Transverse colon (tissue), 4 donors: ENCODE measurements around the gene C16orf87. TPM values are rescaled to one million over a fixed set of nuclear protein-coding genes. Genes with fewer than 3 reads are reported as not detected.

ENCODE experiments used
- DNase-seq: peaks from one replicate; pipeline ENCODE4 v3.0.0-alpha.2; 2019
- H3K27ac ChIP-seq, 4 donors: fragments of 200-600 bp; sonication (generic); 2 replicates each; pipeline ENCODE4 v1.5.1; 2016 to 2018; ENCODE audit warnings: inconsistent platforms in 4 of 4
- H3K27me3 ChIP-seq: fragments of 200-600 bp; sonication (generic); 2 replicates; pipeline ENCODE4 v1.5.1; 2017; ENCODE audit warnings: inconsistent platforms
- H3K36me3 ChIP-seq, 4 donors: fragments of 200-600 bp; sonication (generic); 2 replicates each; pipeline ENCODE4 v1.5.1; 2017 to 2019; ENCODE audit warnings: inconsistent platforms in 4 of 4
- H3K4me1 ChIP-seq, 4 donors: fragments of 200-600 bp; sonication (generic); 2 replicates each; pipeline ENCODE4 v1.5.1; 2017 to 2020; ENCODE audit warnings: inconsistent platforms in 4 of 4
- H3K4me3 ChIP-seq, 4 donors: fragments of 200-600 bp; sonication (generic); 1 replicate in 1 of 4; 2 replicates in 3 of 4; pipeline versions ENCODE4 v1.5.1 to v1.6.1; 2017 to 2019; ENCODE audit warnings: inconsistent platforms in 4 of 4
- H3K9me3 ChIP-seq, 2 donors: fragments of 200-600 bp; sonication (generic); 2 replicates each; pipeline ENCODE4 v1.5.1; 2017 to 2019; ENCODE audit warnings: inconsistent platforms in 2 of 2
- EP300 ChIP-seq: sonication (generic); formaldehyde crosslinking; IDR thresholded peaks from one replicate; pipeline ENCODE4 v1.6.1; 2017; ENCODE audit warnings: antibody characterized with exemption, low read depth
- POLR2A ChIP-seq: fragments of 450-650 bp; IDR thresholded peaks from one replicate; pipeline ENCODE4 v1.6.1; 2016; ENCODE audit warnings: antibody characterized with exemption, mild to moderate bottlenecking, moderate library complexity
- POLR2AphosphoS5 ChIP-seq, 3 donors: sonication (generic); formaldehyde crosslinking; IDR thresholded peaks; one replicate each; pipeline ENCODE4 v1.6.1; 2016; ENCODE audit warnings: antibody characterized with exemption in 3 of 3
- WGBS, 2 donors: methylation state at CpG; one replicate each; pipeline ENCODE4 v1.1.5; 2018; ENCODE audit warnings: low coverage in 1 of 2; 5-methylcytosine and 5-hydroxymethylcytosine counted together
- in situ Hi-C, 4 donors: fragments of 200-750 bp; cut with MboI; loops; one replicate each; pipeline versions ENCODE4 v1.15.0 to v1.15.1; 2017; ENCODE audit warnings: low sequenced_read_pairs in 3 of 4, low pct_ligation_motif_present in 1 of 4, low pct_unique_long_range_greater_than_20kb in 1 of 4
- intact Hi-C: fragments of 100-400 bp; cut with DNase I; formaldehyde crosslinking; loops from one replicate; pipeline ENCODE4 v1.15.1; 2023; ENCODE audit warnings: low total_unique reads
- total RNA-seq, 4 donors: library from RNA; depleted of rRNA; stranded (reverse); fragments of >200 nt; gene quantifications; one replicate each; pipeline ENCODE4 v1.1.0, GENCODE V29; 2016
- TF ChIP-seq, protein P1 (sequence below), 5 experiments: fragments of 200-600 bp in 3 of 5; fragments of 450-650 bp in 2 of 5; sonication (generic) in 3 of 5; IDR thresholded peaks; 1 replicate in 2 of 5; 2 replicates in 3 of 5; pipeline ENCODE4 v1.5.1; 2016 to 2017; ENCODE audit warnings: antibody characterized with exemption in 5 of 5, inconsistent platforms in 3 of 5, mild to moderate bottlenecking in 2 of 5, moderate library complexity in 1 of 5

The C16orf87 gene
- total RNA-seq, 4 donors from 2014 or later = 0.20 to 10.6 (median 4.4) TPM

DNA sequence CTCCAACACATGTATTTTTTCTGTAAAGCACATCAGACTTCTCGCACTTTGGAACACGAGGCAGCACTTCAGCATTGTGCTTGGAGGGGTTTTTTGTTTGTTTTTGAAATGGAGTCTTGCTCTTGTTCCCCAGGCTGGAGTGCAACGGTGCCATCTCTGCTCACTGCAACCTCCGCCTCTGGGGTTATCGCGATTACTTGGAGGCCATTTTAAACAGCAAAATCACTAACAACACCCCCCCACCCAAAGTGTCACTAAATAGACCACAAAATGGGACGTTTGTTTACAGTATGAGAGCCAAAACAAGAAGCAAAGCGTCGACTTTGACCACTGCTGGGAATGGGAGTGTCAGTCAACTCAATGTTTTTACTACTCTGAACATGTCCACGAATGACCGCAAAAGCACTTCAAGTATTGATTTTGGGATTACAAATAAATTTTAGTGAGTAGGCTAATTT is 9.0 kb upstream of the C16orf87 start:
- Histone ChIP-seq H3K9me3 (no peaks in the 10 kb centered on the region), H3K27me3 (peaks cover 6% of the 10 kb centered on the region), H3K4me3 (no peak overlapping the region), H3K27ac (no peak overlapping the region), H3K36me3 (no peaks in the 10 kb centered on the region), H3K4me1 (peaks cover 0 to 2% (median 0%) of the 10 kb centered on the region in 4 donors)
- DNase-seq = no peak
- in situ Hi-C loops = no loop called here
- no peak for TF ChIP-seq EP300
- 62% methylated on average over 3 to 11 of the region's 11 CpGs for WGBS, 2 donors
- intact Hi-C loops = no loop called here

DNA sequence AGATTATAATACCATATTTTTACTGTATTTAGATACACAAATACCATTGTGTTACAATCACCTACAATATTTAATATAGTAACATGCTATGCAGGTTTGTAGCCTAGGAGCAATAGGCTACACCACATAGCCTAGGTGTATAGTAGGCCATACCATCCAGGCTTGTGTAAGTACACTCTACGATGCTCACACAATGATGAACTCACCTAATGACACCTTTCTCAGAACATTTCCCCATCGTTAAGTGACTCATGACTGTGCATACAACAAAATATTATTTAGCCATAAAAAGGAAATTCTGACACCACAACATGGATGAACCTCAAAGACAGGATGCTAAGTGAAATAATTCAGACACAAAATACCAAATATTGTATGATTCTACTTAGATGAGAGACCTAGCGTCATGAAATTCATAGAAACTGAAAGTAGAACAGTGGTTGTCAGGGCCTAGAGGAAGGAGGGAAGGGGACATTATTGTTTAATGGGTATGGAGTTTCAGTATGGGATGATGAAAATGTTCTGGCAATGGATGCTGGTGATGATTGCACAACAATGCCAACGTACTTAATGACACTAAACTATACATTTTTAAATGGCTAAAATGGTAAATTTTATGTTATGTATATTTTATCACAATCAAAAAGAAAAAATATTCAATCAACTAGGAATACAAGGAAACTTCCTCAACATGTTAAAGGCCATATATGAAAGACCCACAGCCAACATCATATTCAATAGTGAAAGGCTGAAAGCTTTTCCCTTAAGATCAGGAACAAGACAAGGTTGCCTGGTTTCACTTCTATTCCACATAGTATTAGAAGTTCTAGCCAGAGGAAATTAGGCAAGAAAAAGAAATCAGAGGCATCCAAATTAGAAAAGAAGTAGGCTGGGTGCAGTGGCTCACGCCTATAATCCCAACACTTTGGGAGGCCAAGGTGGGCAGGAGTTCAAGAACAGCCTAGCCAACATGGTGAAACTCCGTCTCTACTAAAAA is 5.9 kb upstream of the C16orf87 start:
- H3K27me3 ChIP-seq = no peaks in the 10 kb centered on the region
- peaks cover 0 to 13% (median 3%) of the 10 kb centered on the region in 4 donors for H3K4me1 ChIP-seq
- H3K27ac ChIP-seq = no peak overlapping the region
- no peaks in the 10 kb centered on the region for H3K36me3 ChIP-seq
- WGBS, 2 donors = 67 to 77% methylated on average over 5 to 6 of the region's 6 CpGs
- intact Hi-C loops = no loop called here
- no peak for DNase-seq
- no peak for TF ChIP-seq POLR2A
- no peak for TF ChIP-seq POLR2AphosphoS5 (IDR thresholded peaks at IDR 0.05)
- TF ChIP-seq, protein P1, sequence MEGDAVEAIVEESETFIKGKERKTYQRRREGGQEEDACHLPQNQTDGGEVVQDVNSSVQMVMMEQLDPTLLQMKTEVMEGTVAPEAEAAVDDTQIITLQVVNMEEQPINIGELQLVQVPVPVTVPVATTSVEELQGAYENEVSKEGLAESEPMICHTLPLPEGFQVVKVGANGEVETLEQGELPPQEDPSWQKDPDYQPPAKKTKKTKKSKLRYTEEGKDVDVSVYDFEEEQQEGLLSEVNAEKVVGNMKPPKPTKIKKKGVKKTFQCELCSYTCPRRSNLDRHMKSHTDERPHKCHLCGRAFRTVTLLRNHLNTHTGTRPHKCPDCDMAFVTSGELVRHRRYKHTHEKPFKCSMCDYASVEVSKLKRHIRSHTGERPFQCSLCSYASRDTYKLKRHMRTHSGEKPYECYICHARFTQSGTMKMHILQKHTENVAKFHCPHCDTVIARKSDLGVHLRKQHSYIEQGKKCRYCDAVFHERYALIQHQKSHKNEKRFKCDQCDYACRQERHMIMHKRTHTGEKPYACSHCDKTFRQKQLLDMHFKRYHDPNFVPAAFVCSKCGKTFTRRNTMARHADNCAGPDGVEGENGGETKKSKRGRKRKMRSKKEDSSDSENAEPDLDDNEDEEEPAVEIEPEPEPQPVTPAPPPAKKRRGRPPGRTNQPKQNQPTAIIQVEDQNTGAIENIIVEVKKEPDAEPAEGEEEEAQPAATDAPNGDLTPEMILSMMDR (IDR thresholded peaks at IDR 0.05) = no peak
- no peak for TF ChIP-seq EP300
- in situ Hi-C loops = no loop called here
- H3K4me3 ChIP-seq = no peak overlapping the region
- no peaks in the 10 kb centered on the region for H3K9me3 ChIP-seq

DNA sequence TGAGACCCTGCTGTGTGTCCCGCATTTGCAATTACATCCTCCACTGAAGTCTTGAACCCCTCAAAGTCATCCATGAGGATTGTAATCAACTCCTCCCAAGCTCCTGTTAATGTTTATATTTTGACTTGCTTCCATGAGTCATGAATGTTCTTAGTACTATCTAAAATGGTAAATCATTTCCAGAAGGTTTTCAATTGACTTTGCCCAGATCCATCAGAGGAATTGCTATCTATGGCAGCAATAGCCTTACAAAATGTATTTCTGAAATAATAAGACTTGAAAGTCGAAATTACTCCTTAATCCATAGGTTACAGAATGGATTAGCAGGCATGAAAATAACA is 2.5 kb upstream of the C16orf87 start:
- TF ChIP-seq EP300 (no peak), POLR2A (no peak), POLR2AphosphoS5 (IDR thresholded peaks at IDR 0.05) (no peak)
- TF ChIP-seq, protein P1 (IDR thresholded peaks at IDR 0.05) = no peak
- no peaks in the 10 kb centered on the region for H3K36me3 ChIP-seq
- no peak for DNase-seq
- in situ Hi-C loops (no loop called here), intact Hi-C loops (no loop called here)
- H3K27me3 ChIP-seq = no peaks in the 10 kb centered on the region
- H3K4me1 ChIP-seq = peaks cover 0 to 30% (median 19%) of the 10 kb centered on the region in 4 donors
- no peaks in the 10 kb centered on the region for H3K9me3 ChIP-seq
- WGBS, 2 donors = 69 to 88% methylated on average over 1 to 2 of the region's 2 CpGs
- no peak overlapping the region for H3K27ac ChIP-seq
- H3K4me3 ChIP-seq = no peak overlapping the region

DNA sequence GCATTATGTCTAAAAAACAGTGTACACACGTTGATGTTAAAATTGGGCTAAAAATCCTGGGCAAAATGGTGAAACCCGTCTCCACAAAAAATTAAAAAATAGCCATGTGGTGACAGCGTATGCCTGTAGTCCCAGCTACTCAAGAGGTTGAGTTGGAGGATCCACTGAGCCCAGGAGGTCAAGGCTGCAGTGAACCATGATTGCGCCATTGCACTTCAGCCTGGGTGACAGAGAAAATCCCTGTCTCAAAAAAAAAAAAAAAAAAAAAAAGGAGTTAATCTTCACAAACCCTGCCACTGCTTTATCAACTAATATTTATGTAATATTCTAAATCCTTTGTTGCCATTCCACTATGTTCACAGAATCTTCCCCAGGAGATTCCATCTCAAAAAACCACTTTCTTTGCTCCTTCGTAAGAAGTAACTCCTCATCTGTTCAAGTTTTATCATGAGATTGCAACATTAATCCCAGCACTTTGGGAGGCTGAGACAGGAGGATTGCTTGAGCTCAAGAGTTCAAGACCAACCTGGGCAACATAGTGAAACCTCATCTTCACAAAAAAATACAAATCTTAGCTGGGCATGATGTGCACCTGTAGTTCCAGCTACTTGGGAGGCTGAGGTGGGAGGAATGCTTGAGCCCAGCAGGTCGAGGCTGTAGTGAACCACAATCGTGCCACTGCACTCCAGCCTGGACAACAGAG is 1.9 kb upstream of the C16orf87 start:
- WGBS, 2 donors = 90 to 93% methylated on average over 5 to 7 of the region's 7 CpGs
- H3K4me3 ChIP-seq = no peak overlapping the region
- H3K27me3 ChIP-seq = no peaks in the 10 kb centered on the region
- no peak for DNase-seq
- in situ Hi-C loops (no loop called here), intact Hi-C loops (no loop called here)
- TF ChIP-seq EP300 (no peak), POLR2AphosphoS5 (IDR thresholded peaks at IDR 0.05) (no peak), POLR2A (no peak)
- TF ChIP-seq, protein P1 (IDR thresholded peaks at IDR 0.05) = no peak
- no peak overlapping the region for H3K27ac ChIP-seq
- no peaks in the 10 kb centered on the region for H3K36me3 ChIP-seq
- H3K4me1 ChIP-seq = peaks cover 0 to 30% (median 19%) of the 10 kb centered on the region in 4 donors
- no peaks in the 10 kb centered on the region for H3K9me3 ChIP-seq
